GM19023 (cell line): ENCODE data around the gene LRRC59.
"Not testable (repeated sequence)": the region's sequence is repeated elsewhere in the genome, so short reads cannot be mapped to it uniquely, and the experiment has no call there.

Experiments
- ATAC-seq: cut with Tn5 transposase; IDR thresholded peaks from one replicate; pipeline ENCODE4 v1.9.1; 2021; ENCODE audit warnings: mild to moderate bottlenecking, moderate library complexity; ENCODE audit not compliant: unreplicated experiment

Gene LRRC59

GRCh38 chr17:50424996-50425681 is 27.8 kb upstream of the LRRC59 start:
- no peak for ATAC-seq

DNA sequence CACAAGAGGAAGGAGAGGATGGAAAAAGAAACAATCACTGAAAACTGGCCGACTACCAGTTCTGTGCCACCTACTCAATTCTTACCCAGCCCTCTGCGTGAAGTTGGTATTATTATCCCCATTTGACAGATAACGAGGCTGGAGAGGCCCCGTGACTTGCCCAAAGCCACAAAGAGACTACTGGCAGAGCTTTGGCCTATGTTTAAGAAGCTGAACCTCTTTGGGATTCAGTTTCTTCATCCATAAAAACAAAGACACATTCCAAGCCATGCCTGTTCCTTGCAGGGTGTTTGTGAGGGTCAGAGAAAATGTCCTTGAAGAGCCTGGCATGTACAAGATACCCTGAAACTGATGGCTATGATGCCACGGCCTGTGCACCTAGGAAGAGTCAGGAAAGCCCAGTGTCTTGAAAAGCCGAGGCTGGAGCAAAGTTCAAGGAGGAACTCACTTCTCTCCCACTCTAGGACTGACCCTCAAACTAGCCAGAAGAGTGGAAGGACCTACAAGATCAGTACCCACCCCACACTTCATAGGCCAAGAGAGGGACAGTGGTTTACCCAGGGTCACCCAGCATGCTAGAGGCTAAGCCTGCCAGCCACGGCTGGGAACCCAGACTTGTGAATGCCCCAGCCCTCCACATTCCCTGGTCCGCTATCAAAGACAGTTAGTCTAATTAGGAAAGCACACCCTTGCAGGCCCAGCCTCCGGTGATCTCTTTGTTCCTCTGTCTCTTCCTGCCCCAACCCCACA is 27.1 kb upstream of the LRRC59 start:
- ATAC-seq: no peak

GRCh38 chr17:50423553-50424159 is 26.3 kb upstream of the LRRC59 start:
- no peak for ATAC-seq

DNA sequence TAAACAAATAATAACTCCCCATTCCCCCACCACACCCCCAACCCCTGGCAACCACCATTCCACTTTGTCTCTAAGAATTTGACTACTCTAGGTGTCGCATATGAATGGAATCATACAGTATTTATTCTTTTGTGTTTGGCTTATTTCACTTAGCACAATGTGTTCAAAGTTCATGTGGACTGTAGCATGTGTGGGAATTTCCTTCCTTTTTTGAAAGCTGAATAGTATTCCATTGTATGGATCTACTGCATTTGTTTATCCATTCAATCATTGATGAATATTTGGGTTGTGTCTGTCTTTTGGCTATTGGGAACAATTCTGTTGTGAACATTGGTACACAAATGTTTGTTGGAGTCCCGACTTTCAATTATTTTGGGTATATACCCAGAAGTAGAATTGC is 25.4 kb upstream of the LRRC59 start:
- no peak for ATAC-seq

- no peak for ATAC-seq
Observed at GRCh38 chr17:50421308-50422051, 24.2 kb upstream of the LRRC59 start.

- no peak for ATAC-seq
Observed at GRCh38 chr17:50420419-50421112, 23.2 kb upstream of the LRRC59 start.

DNA sequence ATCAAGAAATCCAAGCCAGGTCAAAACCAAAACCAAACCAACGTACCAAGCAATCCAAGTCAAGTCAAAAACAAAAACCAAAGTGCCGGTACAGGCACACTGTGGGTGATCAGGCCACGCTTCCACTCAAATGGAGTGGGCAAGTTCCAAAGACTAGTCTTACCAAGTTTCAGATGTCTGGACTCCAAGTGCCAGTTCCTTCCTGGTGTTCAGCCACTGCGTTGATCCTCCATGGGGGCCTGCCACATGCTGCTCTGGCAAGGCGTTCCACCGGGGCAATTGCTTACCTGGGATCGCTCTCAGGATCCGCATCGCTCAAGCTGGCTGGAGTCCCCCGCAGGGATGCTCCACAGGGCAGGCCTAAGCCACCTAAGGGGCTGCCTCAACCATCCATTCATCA is 22.3 kb upstream of the LRRC59 start:
- not testable (repeated sequence) for ATAC-seq

- no peak for ATAC-seq
Observed at GRCh38 chr17:50414808-50415207, 17.5 kb upstream of the LRRC59 start.

- no peak for ATAC-seq
Observed at GRCh38 chr17:50412188-50412732, 14.9 kb upstream of the LRRC59 start.

DNA sequence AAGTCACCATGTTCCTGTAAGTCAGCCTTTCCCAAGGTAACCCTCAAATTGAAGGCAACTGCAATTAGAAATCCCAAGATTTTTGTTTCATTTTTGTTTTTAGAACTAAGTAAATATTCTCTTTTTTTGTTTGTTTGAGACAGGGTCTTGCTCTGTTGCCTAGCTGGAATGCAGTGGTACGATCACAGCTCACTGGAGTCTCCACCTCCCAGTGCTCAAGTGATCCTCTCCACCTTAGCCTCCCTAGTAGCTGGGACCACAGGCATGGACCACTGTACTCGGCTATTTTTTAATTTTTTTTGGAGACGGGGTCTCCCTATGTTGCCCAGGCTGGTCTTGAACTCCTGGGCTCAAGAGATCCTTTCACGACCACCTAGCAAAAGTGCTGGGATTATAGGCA is 10.6 kb upstream of the LRRC59 start:
- ATAC-seq: no peak

- no peak for ATAC-seq
Observed at GRCh38 chr17:50406578-50406977, 9.3 kb upstream of the LRRC59 start.

- ATAC-seq: not testable (repeated sequence)
Observed at GRCh38 chr17:50405351-50405750, 8.0 kb upstream of the LRRC59 start.

DNA sequence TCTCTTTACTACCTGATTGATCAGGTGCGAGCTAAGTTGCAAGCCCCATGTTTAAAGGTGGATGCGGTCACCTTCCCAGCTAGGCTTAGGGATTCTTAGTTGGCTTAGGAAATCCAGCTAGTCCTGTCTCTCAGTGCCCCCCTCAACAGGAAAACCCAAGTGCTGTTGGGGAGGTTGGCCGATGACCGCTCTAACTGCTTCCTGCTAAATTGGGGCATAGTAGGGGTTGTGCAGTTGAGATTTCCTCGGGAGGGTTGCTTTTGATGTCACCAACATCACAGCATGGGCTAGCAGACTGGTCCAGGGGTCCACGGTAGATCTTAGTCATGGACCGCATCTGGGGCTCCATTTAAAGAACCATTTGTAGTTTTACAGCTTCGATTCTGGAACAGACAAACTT is 2.3 kb upstream of the LRRC59 start:
- ATAC-seq: not testable (repeated sequence)

GRCh38 chr17:50398672-50399071 is 1.3 kb upstream of the LRRC59 start:
- not testable (repeated sequence) for ATAC-seq

GRCh38 chr17:50397919-50398285 is 579 bp upstream of the LRRC59 start:
- ATAC-seq: no peak

GRCh38 chr17:50396261-50397110 is 837 bp downstream of the LRRC59 start:
- no peak for ATAC-seq

- ATAC-seq: no peak
Observed at GRCh38 chr17:50394711-50395110, 2.6 kb downstream of the LRRC59 start.

- ATAC-seq: no peak
Observed at GRCh38 chr17:50393700-50394099, 3.6 kb downstream of the LRRC59 start.

DNA sequence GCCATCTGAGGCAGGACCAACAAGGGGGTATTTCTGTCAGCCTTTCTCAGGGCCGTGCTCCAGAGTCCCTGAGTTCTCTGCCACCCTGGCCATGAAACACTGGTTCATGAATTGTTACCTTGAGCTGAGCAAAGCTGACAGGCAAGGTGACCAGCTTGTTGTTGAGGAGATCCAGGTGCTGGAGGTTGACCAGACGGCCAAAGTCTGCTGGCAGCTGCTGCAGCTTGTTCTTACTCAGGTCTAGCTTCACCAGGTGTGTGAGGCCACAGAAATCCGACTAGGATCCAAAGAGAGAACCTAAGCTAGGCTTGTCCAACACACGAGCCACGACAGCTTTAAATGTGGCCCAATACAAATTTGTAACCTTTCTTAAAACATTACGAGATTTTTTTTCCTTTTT is 4.7 kb downstream of the LRRC59 start:
- no peak for ATAC-seq

DNA sequence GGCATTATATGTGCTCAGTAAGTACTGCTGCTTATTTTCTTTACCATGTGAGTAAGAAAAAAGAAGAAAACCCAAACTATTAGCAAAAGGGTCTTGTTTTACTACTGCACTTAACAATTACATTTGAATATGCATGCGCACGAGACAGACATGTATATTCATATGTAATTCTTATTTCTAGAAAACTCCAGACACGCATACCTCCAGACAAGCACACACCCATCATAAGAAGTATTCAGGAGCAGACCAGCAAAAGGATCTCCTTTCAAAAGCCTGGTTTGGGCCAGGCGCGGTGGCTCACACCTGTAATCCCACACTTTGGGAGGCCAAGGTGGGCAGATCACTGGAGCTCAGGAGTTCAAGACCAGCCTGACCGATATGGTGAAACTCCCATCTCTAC is 7.8 kb downstream of the LRRC59 start:
- ATAC-seq: no peak
